ENCODE results near the gene BIN1. TPM values are rescaled to one million over a fixed set of nuclear protein-coding genes. Genes with fewer than 3 reads are reported as not detected.

The BIN1 gene
- total RNA-seq, 1 experiment from 2014 or later = 58.6 TPM

DNA sequence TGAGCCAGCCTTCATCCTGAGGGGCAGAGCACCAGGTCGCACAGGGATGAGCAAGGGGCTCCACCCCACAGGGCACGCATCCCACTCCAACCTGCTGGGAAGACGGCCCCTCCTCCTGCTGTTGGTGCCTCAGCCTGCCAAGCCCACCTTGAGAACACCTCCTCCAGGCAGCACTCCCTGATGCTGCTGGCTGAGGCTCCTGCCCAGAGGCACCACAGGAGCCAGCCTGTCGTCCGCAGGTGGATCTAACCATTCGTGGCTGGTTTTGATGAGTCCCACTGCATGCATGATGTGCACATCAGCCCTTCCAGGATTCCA, 58.4 kb downstream of the BIN1 start:
- no peaks in the 10 kb centered on the region for H3K27me3 ChIP-seq (ENCODE audit: control insufficient read depth, insufficient read depth, low read length)
- no peak for TF ChIP-seq SIN3A (IDR thresholded peaks at IDR 0.05; ENCODE audit: borderline replicate concordance, insufficient read depth, low read depth, low read length)
- no peak for TF ChIP-seq POLR2AphosphoS5 (IDR thresholded peaks at IDR 0.05; ENCODE audit: low read depth, low read length)
- TF ChIP-seq, protein P1, sequence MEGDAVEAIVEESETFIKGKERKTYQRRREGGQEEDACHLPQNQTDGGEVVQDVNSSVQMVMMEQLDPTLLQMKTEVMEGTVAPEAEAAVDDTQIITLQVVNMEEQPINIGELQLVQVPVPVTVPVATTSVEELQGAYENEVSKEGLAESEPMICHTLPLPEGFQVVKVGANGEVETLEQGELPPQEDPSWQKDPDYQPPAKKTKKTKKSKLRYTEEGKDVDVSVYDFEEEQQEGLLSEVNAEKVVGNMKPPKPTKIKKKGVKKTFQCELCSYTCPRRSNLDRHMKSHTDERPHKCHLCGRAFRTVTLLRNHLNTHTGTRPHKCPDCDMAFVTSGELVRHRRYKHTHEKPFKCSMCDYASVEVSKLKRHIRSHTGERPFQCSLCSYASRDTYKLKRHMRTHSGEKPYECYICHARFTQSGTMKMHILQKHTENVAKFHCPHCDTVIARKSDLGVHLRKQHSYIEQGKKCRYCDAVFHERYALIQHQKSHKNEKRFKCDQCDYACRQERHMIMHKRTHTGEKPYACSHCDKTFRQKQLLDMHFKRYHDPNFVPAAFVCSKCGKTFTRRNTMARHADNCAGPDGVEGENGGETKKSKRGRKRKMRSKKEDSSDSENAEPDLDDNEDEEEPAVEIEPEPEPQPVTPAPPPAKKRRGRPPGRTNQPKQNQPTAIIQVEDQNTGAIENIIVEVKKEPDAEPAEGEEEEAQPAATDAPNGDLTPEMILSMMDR (IDR thresholded peaks at IDR 0.05) = no peak
- TF ChIP-seq TCF7L2 (IDR thresholded peaks at IDR 0.05; ENCODE audit: low read depth, low read length) = no peak
- no peaks in the 10 kb centered on the region for H3K4me1 ChIP-seq (ENCODE audit: control insufficient read depth, insufficient read depth, low read length)
- H3K4me3 ChIP-seq (ENCODE audit: low read depth in 2 of 2, low read length in 2 of 2) = no peak overlapping the region
- no peak overlapping the region for H3K27ac ChIP-seq (ENCODE audit: low read length)
- ATAC-seq (no peak), DNase-seq (ENCODE audit: low read depth, low spot score) (no peak)
- no TSS peak for BruUV-seq (replicated peaks)
- intact Hi-C loops (cut with micrococcal nuclease; ENCODE audit: unreplicated experiment) (no loop called here), in situ Hi-C loops (cut with HindIII; ENCODE audit: low pct_unique_long_range_greater_than_20kb, low sequenced_read_pairs) (no loop called here)
- no peaks in the 10 kb centered on the region for H3K36me3 ChIP-seq (ENCODE audit: control insufficient read depth, insufficient read depth, low read length)
- POLR2A ChIA-PET = no interaction called here
- H3K9me3 ChIP-seq (ENCODE audit: control insufficient read depth, insufficient read depth, low read depth, low read length) = no peaks in the 10 kb centered on the region
- CTCF ChIA-PET = no interaction called here

DNA sequence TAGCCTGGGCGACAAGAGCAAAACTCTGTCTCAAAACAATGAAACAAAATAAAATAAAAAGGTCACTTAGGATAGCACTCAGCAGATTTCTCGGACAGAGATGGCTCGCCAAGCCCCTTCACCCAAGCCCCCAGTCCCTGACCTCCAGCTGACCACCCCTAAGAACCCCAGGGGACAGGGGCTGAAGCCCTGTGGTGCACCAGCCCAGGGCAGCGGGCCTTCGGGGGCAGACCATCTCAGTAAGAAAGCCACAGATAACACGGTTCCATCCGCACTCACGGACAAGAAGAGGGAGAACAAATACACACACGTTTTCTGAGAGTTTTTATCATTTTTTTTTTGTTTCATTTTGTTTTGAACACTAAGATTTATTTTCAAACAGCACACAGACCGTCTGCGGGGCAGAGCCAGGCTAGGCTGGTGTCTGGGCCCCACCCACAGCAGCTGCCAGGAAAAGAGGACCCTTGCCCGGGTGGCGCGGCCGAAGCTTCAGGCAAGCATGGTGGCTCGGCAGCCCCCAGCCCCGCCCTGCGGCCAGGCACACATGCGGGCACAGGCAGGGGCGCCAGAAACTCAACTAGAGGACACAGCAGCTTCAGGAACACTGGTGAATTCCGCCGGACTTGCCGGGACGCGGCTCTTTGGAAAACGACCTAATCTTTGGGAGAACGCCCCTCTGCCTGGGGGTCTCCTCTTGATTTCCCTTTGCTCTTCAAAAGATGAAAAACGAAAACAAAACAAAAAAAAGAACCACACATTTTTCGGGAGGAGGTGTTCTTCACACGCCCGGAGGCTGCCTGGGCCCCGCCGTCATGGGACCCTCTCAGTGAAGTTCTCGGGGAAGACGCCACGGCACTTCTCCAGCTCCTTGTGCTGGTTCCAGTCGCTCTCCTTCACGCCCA, 59.0 kb downstream of the BIN1 start:
- Histone ChIP-seq H3K27ac (ENCODE audit: low read length) (no peak overlapping the region), H3K9me3 (ENCODE audit: control insufficient read depth, insufficient read depth, low read depth, low read length) (no peaks in the 10 kb centered on the region), H3K4me1 (ENCODE audit: control insufficient read depth, insufficient read depth, low read length) (no peaks in the 10 kb centered on the region), H3K27me3 (ENCODE audit: control insufficient read depth, insufficient read depth, low read length) (no peaks in the 10 kb centered on the region), H3K4me3 (ENCODE audit: low read depth in 2 of 2, low read length in 2 of 2) (no peak overlapping the region), H3K36me3 (ENCODE audit: control insufficient read depth, insufficient read depth, low read length) (no peaks in the 10 kb centered on the region)
- CTCF ChIA-PET = no interaction called here
- no TSS peak for BruUV-seq (replicated peaks)
- in situ Hi-C loops (cut with HindIII; ENCODE audit: low pct_unique_long_range_greater_than_20kb, low sequenced_read_pairs) (no loop called here), intact Hi-C loops (cut with micrococcal nuclease; ENCODE audit: unreplicated experiment) (no loop called here)
- TF ChIP-seq, protein P1 (IDR thresholded peaks at IDR 0.05) = no peak
- TF ChIP-seq, protein P2, sequence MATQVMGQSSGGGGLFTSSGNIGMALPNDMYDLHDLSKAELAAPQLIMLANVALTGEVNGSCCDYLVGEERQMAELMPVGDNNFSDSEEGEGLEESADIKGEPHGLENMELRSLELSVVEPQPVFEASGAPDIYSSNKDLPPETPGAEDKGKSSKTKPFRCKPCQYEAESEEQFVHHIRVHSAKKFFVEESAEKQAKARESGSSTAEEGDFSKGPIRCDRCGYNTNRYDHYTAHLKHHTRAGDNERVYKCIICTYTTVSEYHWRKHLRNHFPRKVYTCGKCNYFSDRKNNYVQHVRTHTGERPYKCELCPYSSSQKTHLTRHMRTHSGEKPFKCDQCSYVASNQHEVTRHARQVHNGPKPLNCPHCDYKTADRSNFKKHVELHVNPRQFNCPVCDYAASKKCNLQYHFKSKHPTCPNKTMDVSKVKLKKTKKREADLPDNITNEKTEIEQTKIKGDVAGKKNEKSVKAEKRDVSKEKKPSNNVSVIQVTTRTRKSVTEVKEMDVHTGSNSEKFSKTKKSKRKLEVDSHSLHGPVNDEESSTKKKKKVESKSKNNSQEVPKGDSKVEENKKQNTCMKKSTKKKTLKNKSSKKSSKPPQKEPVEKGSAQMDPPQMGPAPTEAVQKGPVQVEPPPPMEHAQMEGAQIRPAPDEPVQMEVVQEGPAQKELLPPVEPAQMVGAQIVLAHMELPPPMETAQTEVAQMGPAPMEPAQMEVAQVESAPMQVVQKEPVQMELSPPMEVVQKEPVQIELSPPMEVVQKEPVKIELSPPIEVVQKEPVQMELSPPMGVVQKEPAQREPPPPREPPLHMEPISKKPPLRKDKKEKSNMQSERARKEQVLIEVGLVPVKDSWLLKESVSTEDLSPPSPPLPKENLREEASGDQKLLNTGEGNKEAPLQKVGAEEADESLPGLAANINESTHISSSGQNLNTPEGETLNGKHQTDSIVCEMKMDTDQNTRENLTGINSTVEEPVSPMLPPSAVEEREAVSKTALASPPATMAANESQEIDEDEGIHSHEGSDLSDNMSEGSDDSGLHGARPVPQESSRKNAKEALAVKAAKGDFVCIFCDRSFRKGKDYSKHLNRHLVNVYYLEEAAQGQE (IDR thresholded peaks at IDR 0.05; ENCODE audit: insufficient read depth in 1 of 2, low read depth in 2 of 2, low read length in 1 of 2) = no peak
- POLR2A ChIA-PET = no interaction called here
- DNase-seq (ENCODE audit: low read depth, low spot score) (no peak), ATAC-seq (no peak)

Data from Panc1 (cell line).